Measurements from ENCODE around the gene PDIA5. TPM values are rescaled to one million over a fixed set of nuclear protein-coding genes. Genes with fewer than 3 reads are reported as not detected.

Gene PDIA5
- total and polyA plus RNA-seq, 4 donors: 15.5 to 38.6 (median 30.7) TPM

GRCh38 chr3:123126031-123126430 is 59.2 kb downstream of the PDIA5 start:
- no peak for TF ChIP-seq CTCF (IDR thresholded peaks at IDR 0.05; ENCODE audit: control extremely low read depth, extremely low read depth)
- Histone ChIP-seq H3K27ac (ENCODE audit: low read depth in 1 of 2, low read length in 1 of 2) (no peak overlapping the region), H3K9me3 (ENCODE audit: control insufficient read depth in 4 of 4, insufficient read depth in 3 of 4, low read length in 3 of 4) (peaks cover 0 to 2% (median 0%) of the 10 kb centered on the region in 4 donors), H3K36me3 (ENCODE audit: control insufficient read depth in 4 of 4, insufficient read depth in 4 of 4, low read length in 4 of 4) (peaks cover 0 to 30% (median 4%) of the 10 kb centered on the region in 4 donors), H3K9ac (ENCODE audit: insufficient read depth in 1 of 2, low read length in 2 of 2) (no peak overlapping the region), H3K27me3 (ENCODE audit: control insufficient read depth in 3 of 3, insufficient read depth in 3 of 3, low read length in 2 of 3) (no peaks in the 10 kb centered on the region), H3K4me1 (ENCODE audit: control insufficient read depth in 5 of 5, insufficient read depth in 5 of 5, low read length in 5 of 5) (no peaks in the 10 kb centered on the region), H3K4me3 (no peak overlapping the region)
- ATAC-seq (ENCODE audit: insufficient read depth, low FRiP score) (no peak), DNase-seq (no peak)
- WGBS, 2 donors: 81 to 82% methylated on average over 7 of the region's 7 CpGs

GRCh38 chr3:123126653-123127052 is 59.8 kb downstream of the PDIA5 start:
- Histone ChIP-seq H3K9ac (ENCODE audit: insufficient read depth in 1 of 2, low read length in 2 of 2) (no peak overlapping the region), H3K4me1 (ENCODE audit: control insufficient read depth in 5 of 5, insufficient read depth in 5 of 5, low read length in 5 of 5) (no peaks in the 10 kb centered on the region), H3K27me3 (ENCODE audit: control insufficient read depth in 3 of 3, insufficient read depth in 3 of 3, low read length in 2 of 3) (no peaks in the 10 kb centered on the region), H3K27ac (ENCODE audit: low read depth in 1 of 2, low read length in 1 of 2) (no peak overlapping the region), H3K9me3 (ENCODE audit: control insufficient read depth in 4 of 4, insufficient read depth in 3 of 4, low read length in 3 of 4) (peaks cover 0 to 4% (median 0%) of the 10 kb centered on the region in 4 donors), H3K36me3 (ENCODE audit: control insufficient read depth in 4 of 4, insufficient read depth in 4 of 4, low read length in 4 of 4) (peaks cover 0 to 32% (median 3%) of the 10 kb centered on the region in 4 donors), H3K4me3 (no peak overlapping the region)
- ATAC-seq (ENCODE audit: insufficient read depth, low FRiP score) (no peak), DNase-seq (no peak)
- WGBS, 2 donors: 98 to 99% methylated on average over 3 of the region's 3 CpGs
- no peak for TF ChIP-seq CTCF (IDR thresholded peaks at IDR 0.05; ENCODE audit: control extremely low read depth, extremely low read depth)

- H3K4me1 ChIP-seq (ENCODE audit: control insufficient read depth in 5 of 5, insufficient read depth in 5 of 5, low read length in 5 of 5): no peaks in the 10 kb centered on the region
- DNase-seq (no peak), ATAC-seq (ENCODE audit: insufficient read depth, low FRiP score) (no peak)
- no peak for TF ChIP-seq CTCF (IDR thresholded peaks at IDR 0.05; ENCODE audit: control extremely low read depth, extremely low read depth)
- H3K27me3 ChIP-seq (ENCODE audit: control insufficient read depth in 3 of 3, insufficient read depth in 3 of 3, low read length in 2 of 3): no peaks in the 10 kb centered on the region
- H3K9ac ChIP-seq (ENCODE audit: insufficient read depth in 1 of 2, low read length in 2 of 2): no peak overlapping the region
- peaks cover 0 to 5% (median 0%) of the 10 kb centered on the region in 4 donors for H3K9me3 ChIP-seq (ENCODE audit: control insufficient read depth in 4 of 4, insufficient read depth in 3 of 4, low read length in 3 of 4)
- no peak overlapping the region for H3K4me3 ChIP-seq
- no peak overlapping the region for H3K27ac ChIP-seq (ENCODE audit: low read depth in 1 of 2, low read length in 1 of 2)
- 98% methylated on average over 3 of the region's 3 CpGs for WGBS, 2 donors
- H3K36me3 ChIP-seq (ENCODE audit: control insufficient read depth in 4 of 4, insufficient read depth in 4 of 4, low read length in 4 of 4): peaks cover 0 to 32% (median 3%) of the 10 kb centered on the region in 4 donors
Measured at GRCh38 chr3:123129092-123129491, 62.3 kb downstream of the PDIA5 start.

- H3K27ac ChIP-seq (ENCODE audit: low read depth in 1 of 2, low read length in 1 of 2): no peak overlapping the region
- ATAC-seq (ENCODE audit: insufficient read depth, low FRiP score): no peak
Measured at GRCh38 chr3:123129532-123129931, 62.7 kb downstream of the PDIA5 start.

More at GRCh38 chr3:123129532-123129931, 62.7 kb downstream of the PDIA5 start:
- no peak for TF ChIP-seq CTCF (IDR thresholded peaks at IDR 0.05; ENCODE audit: control extremely low read depth, extremely low read depth)
- Histone ChIP-seq H3K4me3 (no peak overlapping the region), H3K9me3 (ENCODE audit: control insufficient read depth in 4 of 4, insufficient read depth in 3 of 4, low read length in 3 of 4) (peaks cover 0 to 5% (median 0%) of the 10 kb centered on the region in 4 donors), H3K9ac (ENCODE audit: insufficient read depth in 1 of 2, low read length in 2 of 2) (no peak overlapping the region), H3K36me3 (ENCODE audit: control insufficient read depth in 4 of 4, insufficient read depth in 4 of 4, low read length in 4 of 4) (peaks cover 0 to 32% (median 3%) of the 10 kb centered on the region in 4 donors), H3K4me1 (ENCODE audit: control insufficient read depth in 5 of 5, insufficient read depth in 5 of 5, low read length in 5 of 5) (no peaks in the 10 kb centered on the region), H3K27me3 (ENCODE audit: control insufficient read depth in 3 of 3, insufficient read depth in 3 of 3, low read length in 2 of 3) (no peaks in the 10 kb centered on the region)
- WGBS, 2 donors: 94 to 96% methylated on average over 7 of the region's 7 CpGs
- no peak for DNase-seq

All from lung (tissue), 12 donors.